ENCODE data around the gene RFX6. TPM values are rescaled to one million over a fixed set of nuclear protein-coding genes. Genes with fewer than 3 reads are reported as not detected.

Gene RFX6
- total RNA-seq, 1 experiment from 2014 or later, result not detected

GRCh38 chr6:116888732-116889360 lies 11.8 kb downstream of the RFX6 start:
- H3K23me2 ChIP-seq (ENCODE audit: insufficient read length, low read depth, low read length, poor library complexity, severe bottlenecking), result no peaks in the 10 kb centered on the region
- no peak overlapping the region for H4K5ac ChIP-seq (ENCODE audit: insufficient read length, low read depth, low read length)
- H2AK5ac ChIP-seq (ENCODE audit: insufficient read length, low read length), result no peak overlapping the region
- no peak overlapping the region for H3K56ac ChIP-seq (ENCODE audit: insufficient read length, low read depth, low read length)
- H4K8ac ChIP-seq (replicated peaks; ENCODE audit: insufficient read length, low read depth, low read length), result no peak overlapping the region
- no peak overlapping the region for H2BK120ac ChIP-seq (ENCODE audit: low read depth, low read length, poor library complexity, severe bottlenecking)
- H3K27me3 ChIP-seq (ENCODE audit: insufficient read depth, low read length), result no peaks in the 10 kb centered on the region
- H3T11ph ChIP-seq (ENCODE audit: low read length), result no peak overlapping the region
- H4K20me1 ChIP-seq (ENCODE audit: control insufficient read depth, insufficient read depth, insufficient read length), result no peaks in the 10 kb centered on the region
- no peak overlapping the region for H2BK20ac ChIP-seq (ENCODE audit: low read depth, low read length, poor library complexity, severe bottlenecking)
- no peak overlapping the region for H3K18ac ChIP-seq (ENCODE audit: insufficient read length, low read depth, low read length)
- Mint-ChIP-seq H3K4me1 (peaks cover 3 to 9% of the 10 kb centered on the region in 2 experiments; a peak in 2 of 4 replicates), H3K9me3 (no peaks in the 10 kb centered on the region), H3K27ac (no peak overlapping the region), H3K36me3 (ENCODE audit: insufficient read depth in 1 of 3, low read depth in 3 of 3) (no peaks in the 10 kb centered on the region), H3K27me3 (ENCODE audit: low read depth) (no peaks in the 10 kb centered on the region; the same call in 1 of the 2 replicates), H3K4me3 (no peak overlapping the region)
- no peak overlapping the region for H3K9ac ChIP-seq (ENCODE audit: extremely low read depth, insufficient read length, low read length)
- no peak overlapping the region for H3K27ac ChIP-seq (ENCODE audit: insufficient read length, low read depth, low read length)
- H4K91ac ChIP-seq (ENCODE audit: insufficient read length, low read depth, low read length), result no peak overlapping the region
- H3K9me3 ChIP-seq (ENCODE audit: control insufficient read depth, low read depth, low read length), result no peaks in the 10 kb centered on the region
- no peak overlapping the region for H2AFZ ChIP-seq (ENCODE audit: low read length)
- H2BK12ac ChIP-seq (ENCODE audit: insufficient read length, low read depth, low read length), result no peak overlapping the region
- no peaks in the 10 kb centered on the region for H3K4me1 ChIP-seq (ENCODE audit: insufficient read depth, low read length)
- H2BK15ac ChIP-seq (ENCODE audit: low read depth, low read length), result no peak overlapping the region
- no peaks in the 10 kb centered on the region for H3K79me2 ChIP-seq (ENCODE audit: insufficient read depth, low read length)
- H3K23ac ChIP-seq (ENCODE audit: insufficient read length, low read depth, low read length), result no peak overlapping the region
- no peaks in the 10 kb centered on the region for H3K79me1 ChIP-seq (ENCODE audit: insufficient read depth, low read depth, low read length, poor library complexity, severe bottlenecking)
- H3K4ac ChIP-seq (ENCODE audit: low read depth, low read length), result no peak overlapping the region
- no peak overlapping the region for H2BK5ac ChIP-seq (ENCODE audit: insufficient read length, low read length)
- no CpG with 5 or more reads among the region's 2 CpGs for WGBS (ENCODE audit: extremely low coverage, insufficient read length, low lambda C conversion rate)
- H3K4me2 ChIP-seq (ENCODE audit: insufficient read depth, insufficient read length, low read length), result no peak overlapping the region
- no peak overlapping the region for H3K14ac ChIP-seq (ENCODE audit: insufficient read depth, low read length)
- no peak for TF ChIP-seq CTCF (conservative IDR thresholded peaks at IDR 0.05)
- DNase-seq, result no peak

Data from H9 (cell line).